ENCODE results near the gene NFYC.

Gene NFYC

GRCh38 chr1:40802078-40802741 is 110.7 kb downstream of the NFYC start:
- Histone ChIP-seq H3K27me3 (ENCODE audit: insufficient read depth, low read length, poor library complexity, severe bottlenecking) (no peaks in the 10 kb centered on the region), H4K20me1 (ENCODE audit: insufficient read depth, low read length, poor library complexity, severe bottlenecking) (no peaks in the 10 kb centered on the region), H3K36me3 (ENCODE audit: insufficient read depth, low read length) (no peaks in the 10 kb centered on the region), H3F3A (ENCODE audit: low read depth) (no peaks in the 10 kb centered on the region), H3K4me1 (ENCODE audit: insufficient read depth, low read length, poor library complexity, severe bottlenecking) (peaks cover 4% of the 10 kb centered on the region), H3K4me2 (ENCODE audit: low read depth, low read length, poor library complexity, severe bottlenecking) (no peak overlapping the region), H3K9me2 (replicated peaks; ENCODE audit: low read depth, low read length) (no peaks in the 10 kb centered on the region), H3K9me3 (ENCODE audit: insufficient read depth, low read depth, low read length) (no peaks in the 10 kb centered on the region), H2AFZ (ENCODE audit: low read length) (no peak overlapping the region), H3K9ac (ENCODE audit: low read depth, low read length, poor library complexity, severe bottlenecking) (no peak overlapping the region), H3K4me3 (ENCODE audit: low read length, poor library complexity, severe bottlenecking) (no peak overlapping the region), H3K79me2 (ENCODE audit: insufficient read depth, low read length) (no peaks in the 10 kb centered on the region)
- no peak for TF ChIP-seq EZH2phosphoT487 (IDR thresholded peaks at IDR 0.05; ENCODE audit: borderline replicate concordance)
- TF ChIP-seq, protein P1, sequence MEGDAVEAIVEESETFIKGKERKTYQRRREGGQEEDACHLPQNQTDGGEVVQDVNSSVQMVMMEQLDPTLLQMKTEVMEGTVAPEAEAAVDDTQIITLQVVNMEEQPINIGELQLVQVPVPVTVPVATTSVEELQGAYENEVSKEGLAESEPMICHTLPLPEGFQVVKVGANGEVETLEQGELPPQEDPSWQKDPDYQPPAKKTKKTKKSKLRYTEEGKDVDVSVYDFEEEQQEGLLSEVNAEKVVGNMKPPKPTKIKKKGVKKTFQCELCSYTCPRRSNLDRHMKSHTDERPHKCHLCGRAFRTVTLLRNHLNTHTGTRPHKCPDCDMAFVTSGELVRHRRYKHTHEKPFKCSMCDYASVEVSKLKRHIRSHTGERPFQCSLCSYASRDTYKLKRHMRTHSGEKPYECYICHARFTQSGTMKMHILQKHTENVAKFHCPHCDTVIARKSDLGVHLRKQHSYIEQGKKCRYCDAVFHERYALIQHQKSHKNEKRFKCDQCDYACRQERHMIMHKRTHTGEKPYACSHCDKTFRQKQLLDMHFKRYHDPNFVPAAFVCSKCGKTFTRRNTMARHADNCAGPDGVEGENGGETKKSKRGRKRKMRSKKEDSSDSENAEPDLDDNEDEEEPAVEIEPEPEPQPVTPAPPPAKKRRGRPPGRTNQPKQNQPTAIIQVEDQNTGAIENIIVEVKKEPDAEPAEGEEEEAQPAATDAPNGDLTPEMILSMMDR (conservative IDR thresholded peaks at IDR 0.05; ENCODE audit: low read length) = no peak

DNA sequence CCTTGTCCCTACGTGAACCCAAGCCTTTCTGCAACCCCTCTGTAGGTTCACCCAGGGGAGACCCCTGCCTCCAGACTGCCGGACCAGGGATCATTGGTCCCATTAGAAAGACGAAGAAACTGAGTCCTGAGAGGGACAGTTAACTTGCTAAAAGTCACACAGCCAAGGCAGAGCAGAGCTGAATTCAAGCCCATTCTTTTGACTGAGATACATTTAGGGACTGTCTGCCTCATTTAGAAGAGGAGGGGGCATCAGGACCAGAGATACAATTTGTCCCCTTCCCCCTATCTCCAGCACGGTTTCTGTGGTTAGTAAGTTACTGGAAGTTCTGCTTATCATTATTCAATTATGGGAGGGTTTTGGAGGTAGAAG is 111.2 kb downstream of the NFYC start:
- Histone ChIP-seq H3K4me3 (ENCODE audit: low read length, poor library complexity, severe bottlenecking) (no peak overlapping the region), H4K20me1 (ENCODE audit: insufficient read depth, low read length, poor library complexity, severe bottlenecking) (no peaks in the 10 kb centered on the region), H3K9ac (ENCODE audit: low read depth, low read length, poor library complexity, severe bottlenecking) (no peak overlapping the region), H2AFZ (ENCODE audit: low read length) (no peak overlapping the region), H3K36me3 (ENCODE audit: insufficient read depth, low read length) (no peaks in the 10 kb centered on the region), H3K4me1 (ENCODE audit: insufficient read depth, low read length, poor library complexity, severe bottlenecking) (peaks cover under 1% of the 10 kb centered on the region), H3F3A (ENCODE audit: low read depth) (no peaks in the 10 kb centered on the region), H3K27me3 (ENCODE audit: insufficient read depth, low read length, poor library complexity, severe bottlenecking) (no peaks in the 10 kb centered on the region), H3K4me2 (ENCODE audit: low read depth, low read length, poor library complexity, severe bottlenecking) (no peak overlapping the region), H3K9me2 (replicated peaks; ENCODE audit: low read depth, low read length) (no peaks in the 10 kb centered on the region), H3K79me2 (ENCODE audit: insufficient read depth, low read length) (no peaks in the 10 kb centered on the region), H3K9me3 (ENCODE audit: insufficient read depth, low read depth, low read length) (no peaks in the 10 kb centered on the region)
- TF ChIP-seq, protein P1 (conservative IDR thresholded peaks at IDR 0.05; ENCODE audit: low read length) = no peak
- TF ChIP-seq EZH2phosphoT487 (IDR thresholded peaks at IDR 0.05; ENCODE audit: borderline replicate concordance) = no peak

GRCh38 chr1:40803447-40803846 is 111.9 kb downstream of the NFYC start:
- no peak overlapping the region for H3K4me2 ChIP-seq (ENCODE audit: low read depth, low read length, poor library complexity, severe bottlenecking)
- no peak for TF ChIP-seq EZH2phosphoT487 (IDR thresholded peaks at IDR 0.05; ENCODE audit: borderline replicate concordance)
- TF ChIP-seq, protein P1 (conservative IDR thresholded peaks at IDR 0.05; ENCODE audit: low read length) = no peak
- no peaks in the 10 kb centered on the region for H3K9me2 ChIP-seq (replicated peaks; ENCODE audit: low read depth, low read length)
- no peaks in the 10 kb centered on the region for H3K79me2 ChIP-seq (ENCODE audit: insufficient read depth, low read length)
- no peaks in the 10 kb centered on the region for H3K36me3 ChIP-seq (ENCODE audit: insufficient read depth, low read length)
- H3K9me3 ChIP-seq (ENCODE audit: insufficient read depth, low read depth, low read length) = no peaks in the 10 kb centered on the region
- no peak overlapping the region for H3K9ac ChIP-seq (ENCODE audit: low read depth, low read length, poor library complexity, severe bottlenecking)
- no peaks in the 10 kb centered on the region for H3F3A ChIP-seq (ENCODE audit: low read depth)
- H2AFZ ChIP-seq (ENCODE audit: low read length) = no peak overlapping the region
- no peaks in the 10 kb centered on the region for H3K27me3 ChIP-seq (ENCODE audit: insufficient read depth, low read length, poor library complexity, severe bottlenecking)
- H4K20me1 ChIP-seq (ENCODE audit: insufficient read depth, low read length, poor library complexity, severe bottlenecking) = no peaks in the 10 kb centered on the region
- H3K4me3 ChIP-seq (ENCODE audit: low read length, poor library complexity, severe bottlenecking) = no peak overlapping the region
- H3K4me1 ChIP-seq (ENCODE audit: insufficient read depth, low read length, poor library complexity, severe bottlenecking) = no peaks in the 10 kb centered on the region
